ENCODE results near the gene ZNF133.

Gene ZNF133

DNA sequence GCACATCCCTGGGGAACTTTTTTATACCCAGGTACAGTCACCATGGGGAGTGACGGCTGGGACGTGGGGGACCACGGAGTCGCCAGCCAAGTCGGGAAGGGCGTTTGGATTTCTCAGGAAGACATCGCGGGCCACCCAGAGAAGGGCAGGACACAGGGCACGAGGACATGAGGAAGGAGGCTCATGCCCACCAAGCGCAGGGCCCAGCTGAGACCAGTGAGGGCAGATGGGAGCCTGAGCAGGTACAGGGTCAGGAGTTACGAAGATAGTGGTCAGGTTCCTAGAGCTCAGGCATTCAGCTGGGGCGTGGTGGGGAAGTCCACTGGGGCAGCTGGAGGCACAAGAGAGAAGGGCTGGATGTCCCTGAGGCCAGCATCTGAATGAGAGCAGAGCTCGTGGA lies 74.6 kb downstream of the ZNF133 start:
- no peak for DNase-seq (ENCODE audit: low spot score)

DNA sequence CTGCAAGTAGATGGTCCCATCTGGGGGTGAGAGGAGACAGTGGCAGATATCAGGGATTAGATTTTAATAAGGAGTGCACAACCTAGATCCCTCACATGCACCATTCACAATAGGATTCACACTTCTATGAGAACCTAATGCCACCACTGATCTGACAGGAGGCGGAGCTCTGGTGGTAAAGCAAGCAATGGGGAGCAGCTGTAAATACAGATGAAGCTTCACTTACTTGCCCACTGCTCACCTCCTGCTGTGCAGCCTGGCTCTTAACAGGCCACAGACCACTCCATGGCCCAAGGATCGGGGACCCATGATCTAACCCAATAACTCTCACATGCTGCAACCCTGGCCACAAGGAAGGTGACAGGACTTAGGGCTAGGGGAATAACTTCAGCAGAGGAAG lies 75.4 kb downstream of the ZNF133 start:
- DNase-seq (ENCODE audit: low spot score), result no peak

DNA sequence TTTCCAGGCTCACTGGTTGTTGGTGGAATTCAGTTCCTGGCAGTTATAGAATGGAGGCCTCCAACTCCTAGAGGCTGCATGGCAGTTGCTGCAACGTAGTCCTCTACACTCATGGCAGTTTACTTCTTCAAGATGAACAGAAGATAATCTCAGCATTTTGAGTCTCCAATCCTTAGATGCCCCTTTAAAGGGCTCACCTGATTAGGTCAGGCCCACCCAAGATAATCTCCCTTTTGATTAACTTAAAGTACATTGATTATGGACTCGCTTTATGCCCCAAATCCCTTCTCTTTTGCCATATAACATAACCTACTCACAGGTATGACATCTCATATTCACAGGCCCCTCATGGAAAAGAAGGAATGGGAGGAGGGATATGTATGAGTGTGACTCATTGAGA lies 76.4 kb downstream of the ZNF133 start:
- DNase-seq (ENCODE audit: low spot score), result no peak

All from hematopoietic multipotent progenitor cell treated with erythropoietin and hydrocortisone succinate and interleukin-3 and kit ligand, for 17 days (in vitro differentiated cells).